Testis (tissue), 2 donors: ENCODE results near the gene PPP6R1.

Source experiments
- CTCF ChIP-seq, 3 experiments: fragments of 450-650 bp in 2 of 3; fragments of 200-600 bp in 1 of 3; sonication (generic) in 1 of 3; IDR thresholded peaks; one replicate each; pipeline ENCODE4 v1.5.1; 2016 to 2019; ENCODE audit warnings: antibody characterized with exemption in 3 of 3, mild to moderate bottlenecking in 2 of 3, moderate library complexity in 1 of 3
- POLR2A ChIP-seq: fragments of 450-650 bp; IDR thresholded peaks from one replicate; pipeline ENCODE4 v1.6.1; 2017; ENCODE audit warnings: antibody characterized with exemption, mild to moderate bottlenecking, moderate library complexity

DNA sequence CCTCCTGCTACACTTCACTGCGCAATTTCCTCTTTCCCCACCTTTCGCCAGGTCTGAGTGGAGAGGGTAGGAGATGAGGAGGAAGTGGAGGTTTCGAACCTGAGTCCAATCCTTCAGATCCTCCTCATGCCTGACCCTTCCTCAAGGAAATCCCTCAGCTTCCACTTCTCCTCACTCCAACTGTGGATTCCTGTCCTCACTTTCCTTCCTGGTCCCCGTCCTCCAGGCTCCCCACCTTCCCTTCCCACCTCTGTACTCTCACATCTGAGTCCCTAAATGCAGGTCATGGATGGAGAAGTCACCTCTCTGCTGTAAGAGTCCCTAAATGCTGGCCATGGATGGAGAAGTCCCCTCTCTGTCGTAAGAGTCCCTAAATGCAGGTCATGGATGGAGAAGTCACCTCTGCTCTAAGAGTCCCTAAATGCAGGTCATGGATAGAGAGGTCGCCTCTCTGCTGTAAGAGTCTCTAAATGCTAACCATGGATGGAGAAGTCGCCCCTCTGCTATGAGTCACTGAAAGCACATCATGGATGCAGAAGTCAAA lies 33.3 kb downstream of the PPP6R1 start:
- TF ChIP-seq CTCF (IDR thresholded peaks at IDR 0.05) (no peak), POLR2A (no peak)
